ENCODE results near the gene CLMP. TPM values are rescaled to one million over a fixed set of nuclear protein-coding genes. Genes with fewer than 3 reads are reported as not detected.

Gene CLMP
- polyA plus RNA-seq, 1 donor (not counting 4 experiments of a cell fraction or from before 2014, with no cell fraction given) = 2.7 TPM

DNA sequence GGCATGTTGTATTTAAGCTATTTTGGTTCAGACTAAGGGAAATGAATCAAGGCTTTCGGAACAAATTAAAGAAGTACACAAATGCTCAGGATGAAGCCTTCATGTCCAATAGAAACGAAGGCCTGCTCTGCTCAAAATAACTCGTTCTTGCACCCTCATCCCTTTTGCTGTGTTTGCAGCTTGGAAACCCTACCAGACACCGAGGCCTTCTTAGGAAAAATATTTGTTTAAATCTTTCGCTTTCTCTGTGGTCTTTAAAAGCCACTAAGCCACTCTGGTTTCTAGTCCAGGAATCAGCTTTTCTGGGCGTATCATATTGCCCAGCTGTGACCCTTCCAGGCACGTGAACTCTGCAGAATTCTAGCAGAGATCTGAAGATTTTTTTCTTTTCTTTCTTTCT is 72.2 kb downstream of the CLMP start:
- Histone ChIP-seq H3K27ac (ENCODE audit: control insufficient read depth, insufficient read depth, low read length) (no peak overlapping the region), H2AFZ (ENCODE audit: control insufficient read depth, low read length) (no peak overlapping the region), H3K9ac (ENCODE audit: control insufficient read depth, extremely low read depth, insufficient read depth, low read length) (no peak overlapping the region), H3K4me2 (ENCODE audit: control insufficient read depth, extremely low read depth, insufficient read depth, low read depth, low read length) (no peak overlapping the region), H3K4me3 (ENCODE audit: control insufficient read depth in 2 of 3, extremely low read depth in 1 of 3, insufficient read depth in 2 of 3, low read depth in 1 of 3, low read length in 3 of 3) (no peak overlapping the region), H3K9me1 (ENCODE audit: control insufficient read depth, extremely low read depth, insufficient read depth, low read length) (no peaks in the 10 kb centered on the region), H3K79me2 (ENCODE audit: control insufficient read depth, insufficient read depth, low read length) (no peaks in the 10 kb centered on the region), H3K4me1 (ENCODE audit: control insufficient read depth, extremely low read depth, insufficient read depth, low read length) (peaks cover 4% of the 10 kb centered on the region), H4K20me1 (ENCODE audit: control insufficient read depth, extremely low read depth, insufficient read depth, low read length) (no peaks in the 10 kb centered on the region), H3K36me3 (ENCODE audit: control insufficient read depth in 2 of 2, extremely low read depth in 1 of 2, insufficient read depth in 2 of 2, low read length in 2 of 2) (no peaks in the 10 kb centered on the region), H3K27me3 (ENCODE audit: control insufficient read depth, extremely low read depth, insufficient read depth, low read length) (no peaks in the 10 kb centered on the region), H3K9me3 (ENCODE audit: control insufficient read depth, low read depth, low read length) (no peaks in the 10 kb centered on the region)
- FAIRE-seq (no peak), DNase-seq (ENCODE audit: low read depth, low spot score) (no peak)
- no peak for TF ChIP-seq EZH2 (IDR thresholded peaks at IDR 0.05; ENCODE audit: low read length)
- TF ChIP-seq, protein P1, sequence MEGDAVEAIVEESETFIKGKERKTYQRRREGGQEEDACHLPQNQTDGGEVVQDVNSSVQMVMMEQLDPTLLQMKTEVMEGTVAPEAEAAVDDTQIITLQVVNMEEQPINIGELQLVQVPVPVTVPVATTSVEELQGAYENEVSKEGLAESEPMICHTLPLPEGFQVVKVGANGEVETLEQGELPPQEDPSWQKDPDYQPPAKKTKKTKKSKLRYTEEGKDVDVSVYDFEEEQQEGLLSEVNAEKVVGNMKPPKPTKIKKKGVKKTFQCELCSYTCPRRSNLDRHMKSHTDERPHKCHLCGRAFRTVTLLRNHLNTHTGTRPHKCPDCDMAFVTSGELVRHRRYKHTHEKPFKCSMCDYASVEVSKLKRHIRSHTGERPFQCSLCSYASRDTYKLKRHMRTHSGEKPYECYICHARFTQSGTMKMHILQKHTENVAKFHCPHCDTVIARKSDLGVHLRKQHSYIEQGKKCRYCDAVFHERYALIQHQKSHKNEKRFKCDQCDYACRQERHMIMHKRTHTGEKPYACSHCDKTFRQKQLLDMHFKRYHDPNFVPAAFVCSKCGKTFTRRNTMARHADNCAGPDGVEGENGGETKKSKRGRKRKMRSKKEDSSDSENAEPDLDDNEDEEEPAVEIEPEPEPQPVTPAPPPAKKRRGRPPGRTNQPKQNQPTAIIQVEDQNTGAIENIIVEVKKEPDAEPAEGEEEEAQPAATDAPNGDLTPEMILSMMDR (optimal IDR thresholded peaks at IDR 0.05 in 1 of 3, IDR thresholded peaks at IDR 0.05 in 1 of 3, conservative IDR thresholded peaks at IDR 0.05 in 1 of 3; ENCODE audit: extremely low read depth in 1 of 3, insufficient read depth in 2 of 3, low read length in 3 of 3) = no peak
- dilution Hi-C loops (cut with MboI; ENCODE audit: extremely low pct_ligation_motif_present, low sequenced_read_pairs) = loop anchor here (25.0 kb wide), 1 partner anchor 139 kb away; no protein-coding TSS in a partner anchor

DNA sequence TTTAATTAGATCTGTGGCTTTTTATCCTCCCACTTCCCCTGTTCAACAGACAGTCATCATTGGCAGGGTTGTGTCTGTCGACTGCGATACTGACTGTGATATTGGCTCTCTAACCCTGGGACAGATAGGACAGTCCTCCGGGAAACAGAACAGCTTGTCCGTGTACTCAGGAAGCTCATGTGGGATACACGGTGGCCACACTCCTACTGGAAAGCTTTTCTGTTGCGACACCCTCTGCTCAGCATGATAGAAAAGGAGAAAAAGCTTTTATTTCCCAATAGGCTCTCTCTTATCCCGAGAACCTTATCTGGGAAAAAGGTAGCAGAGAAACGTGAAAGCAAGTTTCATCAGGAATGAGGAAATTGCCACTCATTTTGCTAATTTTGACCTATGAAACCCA is 72.7 kb downstream of the CLMP start:
- no peak overlapping the region for H3K4me3 ChIP-seq (ENCODE audit: control insufficient read depth in 2 of 3, extremely low read depth in 1 of 3, insufficient read depth in 2 of 3, low read depth in 1 of 3, low read length in 3 of 3)
- H3K9ac ChIP-seq (ENCODE audit: control insufficient read depth, extremely low read depth, insufficient read depth, low read length) = no peak overlapping the region
- no peaks in the 10 kb centered on the region for H3K79me2 ChIP-seq (ENCODE audit: control insufficient read depth, insufficient read depth, low read length)
- H2AFZ ChIP-seq (ENCODE audit: control insufficient read depth, low read length) = no peak overlapping the region
- H3K9me3 ChIP-seq (ENCODE audit: control insufficient read depth, low read depth, low read length) = no peaks in the 10 kb centered on the region
- dilution Hi-C loops (cut with MboI; ENCODE audit: extremely low pct_ligation_motif_present, low sequenced_read_pairs) = loop anchor here (25.0 kb wide), 1 partner anchor 140 kb away; no protein-coding TSS in a partner anchor
- H3K27ac ChIP-seq (ENCODE audit: control insufficient read depth, insufficient read depth, low read length) = no peak overlapping the region
- no peak for DNase-seq (ENCODE audit: low read depth, low spot score)
- H3K36me3 ChIP-seq (ENCODE audit: control insufficient read depth in 2 of 2, extremely low read depth in 1 of 2, insufficient read depth in 2 of 2, low read length in 2 of 2) = no peaks in the 10 kb centered on the region
- no peak overlapping the region for H3K4me2 ChIP-seq (ENCODE audit: control insufficient read depth, extremely low read depth, insufficient read depth, low read depth, low read length)
- H3K27me3 ChIP-seq (ENCODE audit: control insufficient read depth, extremely low read depth, insufficient read depth, low read length) = no peaks in the 10 kb centered on the region
- TF ChIP-seq EZH2 (IDR thresholded peaks at IDR 0.05; ENCODE audit: low read length) = no peak
- TF ChIP-seq, protein P1 (optimal IDR thresholded peaks at IDR 0.05 in 1 of 3, IDR thresholded peaks at IDR 0.05 in 1 of 3, conservative IDR thresholded peaks at IDR 0.05 in 1 of 3; ENCODE audit: extremely low read depth in 1 of 3, insufficient read depth in 2 of 3, low read length in 3 of 3) = no peak
- H3K9me1 ChIP-seq (ENCODE audit: control insufficient read depth, extremely low read depth, insufficient read depth, low read length) = no peaks in the 10 kb centered on the region
- no peaks in the 10 kb centered on the region for H4K20me1 ChIP-seq (ENCODE audit: control insufficient read depth, extremely low read depth, insufficient read depth, low read length)
- peaks cover 4% of the 10 kb centered on the region for H3K4me1 ChIP-seq (ENCODE audit: control insufficient read depth, extremely low read depth, insufficient read depth, low read length)
- no peak for FAIRE-seq

All from keratinocyte (primary cell).